NCI-H1092 treated with DMSO at 0.1 percent for 48 hours (cell line): ENCODE measurements around the gene FBXL14.
A peak's percentile ranks its signal among the peaks of the same experiment; 100 is the strongest.

Experiments
- DNase-seq: peaks from one replicate; lab custom pipeline; 2025; lab: John Stamatoyannopoulos, UW

The FBXL14 gene

DNA sequence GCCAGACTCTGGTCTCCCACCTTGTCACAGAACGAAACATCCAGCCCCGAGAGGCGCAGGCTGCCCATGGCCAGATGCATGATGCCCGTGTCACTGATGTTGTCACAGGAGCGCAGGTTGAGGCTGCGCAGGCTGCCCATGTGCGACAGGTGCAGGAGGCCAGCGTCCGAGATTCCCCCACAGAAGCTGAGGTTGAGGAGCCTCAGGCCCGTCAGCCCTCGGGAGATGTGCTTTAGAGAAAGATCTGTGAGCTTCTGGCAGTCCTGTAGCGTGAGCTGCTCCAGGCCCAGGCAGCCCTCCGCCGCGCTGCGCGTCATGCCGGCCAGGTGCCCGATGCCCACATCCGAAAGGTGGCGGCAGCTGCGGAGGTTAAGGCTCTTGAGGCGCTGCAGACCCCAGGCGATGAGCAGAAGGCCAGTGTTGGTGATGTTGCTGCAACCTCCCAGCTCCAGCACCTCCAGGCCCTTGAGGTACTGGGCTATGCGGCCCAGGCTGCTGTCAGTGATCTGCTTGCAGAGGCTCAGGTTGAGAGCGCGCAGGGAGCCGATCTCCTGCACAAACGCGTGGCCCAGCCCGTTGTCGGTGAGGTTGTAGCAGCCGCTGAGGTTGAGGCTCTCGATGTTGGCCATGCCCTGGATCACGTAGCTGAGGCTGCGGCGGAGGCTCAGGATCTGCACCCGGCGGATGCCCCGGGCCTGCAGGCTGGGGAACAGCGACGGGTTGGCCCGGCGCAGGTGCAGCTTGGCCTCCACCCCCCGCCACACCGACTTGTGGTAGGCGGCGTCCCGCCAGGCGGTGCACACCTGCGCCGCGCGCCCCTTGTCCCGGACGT is 991 bp downstream of the FBXL14 start:
- DNase-seq = peak; percentile 49

DNA sequence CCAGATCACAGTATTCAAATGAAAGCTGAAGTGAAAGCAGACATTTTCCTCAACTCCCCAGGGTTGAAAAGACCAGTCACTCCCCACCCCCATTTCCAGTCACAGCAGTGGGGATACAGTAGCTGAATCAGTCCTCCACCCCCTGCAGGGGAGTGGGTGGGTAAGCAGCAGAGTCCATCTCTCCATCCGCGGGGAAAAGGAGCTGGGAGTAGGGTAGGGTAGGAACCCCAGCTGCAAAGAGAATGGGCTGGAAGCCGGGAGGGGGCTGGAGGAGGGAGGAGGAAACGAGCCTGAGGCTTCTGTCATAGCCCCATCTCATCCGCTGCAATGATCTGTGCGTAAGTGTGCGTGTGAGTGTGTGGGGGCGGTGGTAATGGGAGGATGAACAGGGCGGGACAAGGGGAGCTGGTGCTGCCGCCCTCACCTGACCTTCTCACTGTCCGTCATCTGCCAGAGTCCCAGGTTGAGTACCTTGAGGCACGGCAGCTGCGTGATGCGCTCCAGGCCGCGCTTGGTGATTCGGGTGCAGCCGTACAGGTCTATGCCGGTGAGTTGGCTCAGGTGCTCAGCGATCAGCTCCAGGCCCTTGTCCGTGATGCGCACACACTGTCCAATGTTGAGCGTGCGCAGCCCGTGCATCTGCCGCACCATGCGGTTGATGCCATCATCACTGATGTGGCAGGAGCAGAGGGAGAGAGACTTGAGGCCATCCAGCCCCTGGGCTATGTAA is 1.8 kb downstream of the FBXL14 start:
- peak; percentile 31 for DNase-seq

DNA sequence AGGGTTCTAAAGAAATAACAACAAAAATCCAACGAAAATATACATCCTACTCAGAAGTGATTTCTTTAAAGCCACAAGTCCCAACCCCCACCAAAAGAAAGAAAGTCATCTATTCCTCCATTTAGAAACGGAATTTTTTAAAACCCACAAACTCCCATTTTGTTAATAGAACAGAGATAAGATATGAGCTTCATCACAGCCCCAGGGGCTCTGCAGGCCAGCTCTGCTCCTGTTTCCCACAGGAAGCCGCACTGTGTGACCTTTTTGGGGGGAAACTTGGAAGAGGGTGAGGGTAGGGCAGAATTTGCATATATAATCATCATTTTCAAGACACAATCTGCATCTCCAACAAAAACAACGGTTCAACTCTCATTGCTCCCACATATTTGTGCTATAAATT is 2.8 kb downstream of the FBXL14 start:
- no peak for DNase-seq

DNA sequence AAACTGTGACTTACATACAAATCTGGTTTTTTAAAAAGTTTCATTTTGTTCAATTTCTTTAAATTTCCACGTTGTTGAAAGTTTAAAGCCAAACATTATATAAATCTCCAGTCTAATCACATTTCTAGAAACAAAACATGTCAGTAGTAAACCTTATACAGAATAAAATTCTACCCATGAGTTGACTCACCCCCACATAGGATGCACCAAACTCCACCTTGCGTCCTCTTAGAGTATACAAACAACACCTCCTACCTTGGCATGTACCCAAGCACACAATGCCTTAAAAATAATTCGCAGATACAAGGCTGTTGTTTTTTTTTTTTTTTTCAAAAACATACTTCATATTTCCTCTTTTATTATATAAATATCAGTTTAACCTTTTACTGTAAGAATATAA is 3.3 kb downstream of the FBXL14 start:
- no peak for DNase-seq

DNA sequence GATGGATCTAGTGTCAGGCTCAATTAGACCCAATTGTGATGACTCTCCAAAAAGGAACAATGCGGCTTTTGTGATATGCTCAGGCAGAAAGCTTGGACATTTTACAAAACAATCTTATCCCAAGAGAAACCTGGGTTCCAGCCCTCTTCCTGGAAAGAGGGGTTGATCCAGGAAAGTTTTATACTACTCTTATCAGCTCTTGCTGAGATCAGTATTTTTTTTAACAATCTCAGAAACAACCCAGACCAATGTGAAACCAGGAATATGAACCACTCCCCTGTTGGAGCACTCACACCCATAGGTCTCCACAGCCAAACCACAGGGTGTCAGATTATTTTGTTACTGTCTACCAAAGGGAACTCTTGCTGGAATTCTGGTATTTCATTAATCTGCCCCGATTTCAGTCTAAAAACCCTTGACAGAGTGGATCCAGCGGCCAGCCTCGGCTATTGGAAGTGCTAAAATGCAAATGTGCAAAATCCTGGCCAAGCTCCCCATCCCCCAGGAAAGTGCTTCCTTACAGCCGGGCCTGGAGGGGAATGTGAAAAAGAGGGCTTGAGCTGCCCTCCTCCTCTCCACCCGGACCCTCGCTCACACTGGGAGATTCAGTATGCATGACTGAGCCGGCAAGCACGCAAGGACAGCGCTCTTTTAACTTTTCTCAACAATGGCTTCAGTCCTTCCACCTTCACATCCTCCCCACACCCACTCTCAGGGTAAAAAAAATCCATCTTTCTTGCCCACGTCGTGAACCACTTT is 4.0 kb downstream of the FBXL14 start:
- no peak for DNase-seq

DNA sequence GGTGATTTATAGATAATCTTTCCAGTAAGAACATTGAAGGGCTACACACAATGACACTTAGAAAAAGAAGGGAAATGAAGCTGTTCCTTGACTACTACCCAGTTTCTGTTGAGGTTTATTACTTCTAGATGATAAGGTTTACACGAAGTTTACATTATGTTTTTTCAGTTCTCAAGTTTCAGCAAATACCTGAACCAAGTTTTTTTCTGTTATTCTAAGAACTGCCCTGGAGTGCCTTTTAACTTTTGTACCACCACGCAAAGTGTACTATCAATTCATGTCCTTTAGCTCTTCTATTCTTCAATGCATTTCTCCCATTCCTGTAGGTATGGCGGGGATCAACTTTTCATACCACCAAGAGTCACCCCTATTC is 5.8 kb downstream of the FBXL14 start:
- no peak for DNase-seq

DNA sequence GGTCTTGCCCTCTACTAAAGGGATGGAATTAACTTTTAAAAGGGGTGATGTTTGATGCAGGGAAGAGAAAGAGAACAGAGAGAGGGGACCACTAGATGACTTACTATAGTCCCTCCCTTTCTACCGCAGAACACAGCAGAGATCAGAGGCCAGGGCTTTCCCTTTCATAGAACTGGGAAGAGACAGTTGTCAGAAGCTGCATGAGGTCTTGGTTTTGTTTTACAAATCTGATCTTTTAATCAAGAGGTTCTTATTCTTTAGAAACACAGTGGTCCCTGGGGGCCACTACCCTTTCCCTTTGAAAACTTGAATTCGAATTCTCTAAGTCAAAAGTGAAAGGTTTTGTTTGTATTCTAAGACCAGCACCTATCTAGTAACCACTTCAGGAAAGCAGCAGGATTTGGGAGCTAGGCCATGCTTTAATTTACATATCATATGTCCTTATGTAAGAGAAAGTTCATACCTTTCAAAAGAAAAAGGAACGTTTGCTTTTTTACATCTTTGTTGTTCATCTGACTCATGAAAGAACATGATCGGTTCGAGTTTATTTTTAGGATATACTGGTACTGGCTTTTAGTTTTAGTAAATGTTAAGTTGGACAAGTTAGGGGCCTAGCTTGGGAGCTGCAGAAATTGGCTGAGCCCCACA is 6.3 kb downstream of the FBXL14 start:
- no peak for DNase-seq

DNA sequence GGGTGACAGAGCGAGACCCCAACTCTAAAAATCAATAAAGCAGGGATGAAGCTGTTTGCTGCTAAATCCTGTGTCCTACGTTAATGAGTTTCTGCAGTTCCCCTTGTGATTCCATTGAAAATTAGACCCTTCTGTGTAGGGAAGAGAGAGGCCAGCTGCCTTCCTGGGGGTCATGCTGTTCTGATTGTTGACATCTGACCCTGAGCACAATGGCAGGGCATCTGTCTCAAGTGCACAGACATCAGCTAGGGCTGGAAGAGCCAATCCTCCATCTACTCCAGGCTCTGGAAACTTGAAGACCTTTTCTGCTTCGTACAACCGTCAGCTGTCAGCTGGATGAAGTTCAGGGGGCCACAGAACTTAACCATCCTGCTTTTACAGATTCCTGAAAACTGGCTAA is 10.1 kb downstream of the FBXL14 start:
- DNase-seq = no peak

DNA sequence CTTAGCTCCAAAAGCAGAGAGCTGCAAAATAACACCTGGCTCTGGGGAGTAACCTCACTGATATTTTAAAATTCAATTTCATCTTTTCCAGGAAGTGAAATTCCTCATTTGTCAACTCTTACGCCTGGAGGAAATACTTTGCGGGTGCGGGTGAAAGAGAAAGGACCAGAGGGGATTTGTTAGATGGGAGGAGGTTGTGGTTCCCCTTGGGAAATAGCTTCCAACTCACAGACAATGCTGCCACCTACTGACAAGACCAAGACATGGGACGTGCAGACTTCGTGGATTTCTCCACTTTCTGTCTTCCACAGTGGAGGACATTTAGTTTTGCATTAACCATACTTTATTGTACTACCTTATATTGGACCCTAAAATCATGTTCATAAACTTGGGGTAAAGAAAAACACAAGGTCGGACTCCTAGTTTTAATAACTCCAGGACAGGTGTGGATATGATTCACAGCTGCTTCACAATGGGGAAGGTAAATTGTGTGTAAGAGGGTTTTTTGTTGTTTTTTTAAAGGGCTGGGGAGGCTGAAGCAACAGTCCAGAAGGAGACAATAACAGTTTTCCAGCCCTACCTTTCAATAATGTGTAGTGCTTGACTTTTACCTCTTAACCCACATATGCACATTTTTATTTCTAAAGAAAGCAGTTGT is 10.8 kb downstream of the FBXL14 start:
- DNase-seq = peak; percentile 92

DNA sequence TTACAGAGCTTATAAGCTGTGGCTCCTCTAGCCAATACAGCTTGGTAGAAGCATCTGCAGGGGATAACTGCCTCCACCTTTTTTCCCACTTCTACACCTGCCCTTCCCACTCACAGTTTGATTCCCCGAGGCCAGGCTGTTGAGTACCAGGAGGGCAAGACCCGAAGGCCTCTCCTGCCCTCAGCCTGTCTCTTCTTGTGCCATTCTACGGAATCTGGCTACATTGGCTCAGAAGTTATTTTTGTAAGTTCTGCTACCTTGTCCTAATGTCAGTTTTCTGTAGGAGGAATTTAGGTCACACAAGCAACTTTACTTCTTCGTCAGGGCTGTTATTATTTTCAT is 11.7 kb downstream of the FBXL14 start:
- no peak for DNase-seq

DNA sequence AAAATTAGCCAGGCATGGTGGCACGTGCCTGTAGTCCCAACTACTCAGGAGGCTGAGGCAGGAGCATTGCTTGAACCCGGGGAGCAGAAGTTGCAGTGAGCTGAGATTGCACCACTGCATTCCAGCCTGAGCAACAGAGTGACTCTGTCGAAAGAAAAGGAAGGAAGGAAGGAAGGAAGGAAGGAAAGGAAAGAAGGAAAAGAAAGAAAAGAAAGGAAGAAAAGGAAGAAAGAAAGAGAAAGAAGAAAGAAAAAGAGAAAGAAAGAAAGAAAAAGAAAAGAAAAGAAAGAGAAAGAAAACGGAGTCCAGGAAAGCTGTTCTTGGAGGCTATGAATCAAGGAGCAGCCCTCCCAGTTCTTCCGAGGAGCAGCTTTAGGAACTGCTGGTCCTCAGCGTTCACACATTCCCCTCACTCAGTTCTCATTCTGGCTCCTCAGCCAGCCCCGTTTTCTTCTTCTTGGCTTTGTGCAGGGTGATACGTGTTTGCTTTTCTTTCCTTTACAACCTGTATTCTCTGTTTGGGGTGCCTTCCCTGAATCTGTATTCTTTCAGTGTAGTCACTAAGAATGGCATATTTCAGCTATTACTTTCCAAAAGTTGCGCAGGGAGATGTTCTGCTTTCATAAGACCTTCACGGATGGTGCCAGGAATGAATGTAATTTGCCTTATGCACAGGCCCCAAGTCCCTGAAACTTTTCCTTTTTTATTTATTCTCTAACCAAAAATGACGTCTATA is 12.2 kb downstream of the FBXL14 start:
- DNase-seq = no peak

DNA sequence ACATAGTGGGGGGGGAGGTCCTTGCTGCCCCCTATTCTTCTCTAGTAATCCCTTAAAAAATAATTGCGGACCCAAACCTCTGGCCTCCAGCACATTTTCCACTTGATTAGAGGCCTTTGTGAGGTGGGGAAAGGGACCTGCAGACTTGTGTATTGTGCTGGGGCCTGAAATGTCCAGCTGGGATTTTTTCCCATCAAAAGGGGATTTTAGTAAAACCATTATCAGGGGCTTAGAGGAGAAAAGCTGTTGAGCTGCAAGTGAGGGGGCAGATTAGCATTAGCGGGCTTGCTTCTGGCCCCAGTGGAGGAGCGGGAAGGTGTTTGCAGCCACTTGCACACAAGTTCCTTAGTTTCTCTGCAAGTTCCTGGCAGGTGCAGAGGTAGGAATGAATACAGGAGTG is 13.9 kb downstream of the FBXL14 start:
- DNase-seq = no peak

DNA sequence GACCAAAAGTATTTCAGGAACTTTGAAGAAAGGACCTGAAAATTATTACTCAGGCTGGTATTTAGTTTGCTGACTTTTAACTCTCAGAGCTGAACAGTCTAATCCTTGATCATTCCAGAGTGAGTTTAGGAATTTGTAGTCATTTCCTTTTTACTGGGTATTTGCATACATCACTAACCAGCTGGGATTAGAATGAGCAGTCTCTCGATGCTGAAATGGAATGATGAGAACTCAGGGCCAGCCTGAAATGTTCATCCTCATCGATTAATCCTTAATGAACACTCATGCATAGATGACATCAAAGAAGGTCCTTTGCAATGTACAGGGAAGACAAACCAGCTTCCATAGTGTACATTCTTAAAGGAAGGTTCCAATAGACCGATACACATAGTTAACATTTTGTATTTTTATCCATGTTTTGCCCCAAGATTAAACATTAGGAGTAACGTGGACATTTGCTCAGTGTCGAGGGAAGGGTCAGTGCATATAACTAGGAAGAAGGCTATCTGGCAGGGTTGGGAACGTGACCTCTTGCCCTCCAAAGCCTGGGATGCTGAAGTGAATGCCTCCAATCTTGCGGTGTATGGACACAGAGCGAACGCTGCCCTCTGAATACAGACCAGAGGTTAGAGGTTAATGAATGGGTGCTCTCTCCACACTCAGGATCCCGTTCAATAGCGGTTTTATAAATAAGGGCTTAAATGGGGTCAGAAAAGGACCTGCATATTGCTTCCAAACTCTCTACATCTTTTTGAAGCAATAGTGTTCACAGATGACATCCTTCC is 14.5 kb downstream of the FBXL14 start:
- DNase-seq = no peak

DNA sequence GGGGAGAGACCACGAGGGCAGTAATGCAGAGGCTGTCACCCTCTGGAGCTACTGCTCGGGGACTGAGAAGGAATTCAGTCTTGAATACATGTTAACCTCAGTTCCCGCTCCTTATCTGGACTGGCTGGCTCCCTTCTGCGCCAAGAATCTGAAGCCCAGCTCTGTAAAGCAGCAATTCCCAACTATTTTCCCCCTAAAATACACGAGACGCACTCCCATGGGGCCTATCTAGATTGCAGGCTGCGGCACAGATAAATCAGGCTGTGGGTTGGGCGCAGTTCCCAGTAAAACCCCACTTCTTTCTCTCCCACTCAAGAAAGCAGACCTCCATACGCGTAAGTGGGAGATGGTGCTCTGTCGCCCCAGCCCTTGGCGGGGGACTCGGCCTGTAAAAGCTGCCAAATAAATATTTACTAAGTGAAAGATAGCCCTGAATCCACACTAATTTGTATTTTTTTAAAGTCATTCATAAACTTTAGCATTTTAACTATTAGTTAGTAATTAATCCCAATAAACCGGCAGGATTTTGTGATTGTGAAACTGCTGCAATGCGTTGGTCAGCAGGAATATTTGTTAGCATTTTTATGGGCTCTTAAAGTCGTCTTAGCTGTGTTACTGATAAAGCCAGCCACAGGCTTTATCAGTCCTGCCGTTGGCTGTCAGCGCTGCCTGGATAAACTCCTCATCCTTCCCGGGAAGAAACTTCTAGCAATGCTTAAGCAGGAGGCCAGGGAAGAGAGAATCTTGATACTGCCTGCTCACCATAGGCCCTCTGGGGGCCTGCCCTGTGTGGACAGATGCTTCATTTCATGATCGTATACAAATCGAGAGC is 17.8 kb downstream of the FBXL14 start:
- peak; percentile 48 for DNase-seq

DNA sequence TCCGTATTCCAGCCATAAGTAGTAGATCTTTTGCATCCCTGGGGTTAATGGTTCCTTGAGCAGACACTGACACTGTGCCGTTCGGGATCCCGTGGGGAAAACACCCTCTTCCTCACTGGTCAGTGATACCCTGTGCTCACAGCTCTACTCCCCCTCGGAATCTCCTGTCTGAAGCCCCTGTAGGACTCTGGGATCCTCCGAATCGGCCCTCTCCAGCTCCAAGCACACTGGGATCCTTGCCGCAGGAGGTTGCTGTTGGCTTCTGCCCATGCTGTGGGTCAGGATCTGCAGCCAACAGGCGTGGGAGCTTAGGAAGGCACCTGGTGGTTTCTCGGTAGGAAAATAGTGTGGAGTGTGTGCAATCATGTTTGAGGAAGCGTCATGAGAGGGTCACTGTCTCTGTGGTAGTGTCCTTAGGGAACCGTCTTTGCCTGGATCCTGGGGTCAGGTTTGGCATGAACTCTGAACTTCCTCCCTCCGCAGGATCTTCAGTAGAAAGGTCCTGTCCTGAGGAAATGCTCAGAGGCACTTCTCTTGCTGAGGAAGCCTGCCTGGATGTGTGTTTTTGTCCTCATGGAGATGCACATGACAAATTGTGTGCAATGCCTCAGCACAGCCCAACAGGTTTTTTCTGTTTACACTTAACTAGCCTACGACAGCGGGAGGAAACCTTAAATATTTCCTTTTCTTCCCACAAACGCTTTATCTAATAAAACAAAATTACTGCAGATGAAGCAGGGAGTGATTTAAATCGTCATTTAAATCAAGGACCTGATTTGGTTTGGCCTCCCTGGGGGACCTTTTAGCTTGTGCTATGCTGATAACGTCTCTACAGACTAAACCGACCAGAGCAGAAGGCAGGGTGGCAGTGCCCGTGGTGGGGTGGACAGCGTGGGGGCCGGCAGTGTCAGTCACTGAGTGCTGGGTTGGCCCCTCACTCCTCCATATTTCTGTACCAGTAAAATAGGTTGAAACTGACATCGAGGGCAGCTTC is 18.7 kb downstream of the FBXL14 start:
- no peak for DNase-seq

DNA sequence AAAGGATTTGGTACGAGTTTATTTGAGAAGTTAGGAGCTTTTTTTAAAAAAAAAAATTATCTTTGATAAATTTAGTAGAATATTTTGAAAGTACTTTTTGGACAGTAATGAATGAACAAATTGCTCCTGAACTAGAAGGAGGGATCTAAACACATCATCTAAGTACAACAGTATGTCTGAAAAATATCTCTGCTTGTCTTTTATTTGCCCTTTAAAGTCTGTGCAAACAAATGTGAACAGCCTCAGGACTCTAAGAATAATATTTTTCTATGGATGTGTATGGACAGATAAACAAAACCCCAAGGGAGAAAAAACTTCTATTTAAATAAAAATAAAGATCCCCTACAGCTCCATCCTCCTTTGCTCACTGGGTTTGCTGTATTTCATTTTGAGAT is 19.5 kb downstream of the FBXL14 start:
- no peak for DNase-seq

DNA sequence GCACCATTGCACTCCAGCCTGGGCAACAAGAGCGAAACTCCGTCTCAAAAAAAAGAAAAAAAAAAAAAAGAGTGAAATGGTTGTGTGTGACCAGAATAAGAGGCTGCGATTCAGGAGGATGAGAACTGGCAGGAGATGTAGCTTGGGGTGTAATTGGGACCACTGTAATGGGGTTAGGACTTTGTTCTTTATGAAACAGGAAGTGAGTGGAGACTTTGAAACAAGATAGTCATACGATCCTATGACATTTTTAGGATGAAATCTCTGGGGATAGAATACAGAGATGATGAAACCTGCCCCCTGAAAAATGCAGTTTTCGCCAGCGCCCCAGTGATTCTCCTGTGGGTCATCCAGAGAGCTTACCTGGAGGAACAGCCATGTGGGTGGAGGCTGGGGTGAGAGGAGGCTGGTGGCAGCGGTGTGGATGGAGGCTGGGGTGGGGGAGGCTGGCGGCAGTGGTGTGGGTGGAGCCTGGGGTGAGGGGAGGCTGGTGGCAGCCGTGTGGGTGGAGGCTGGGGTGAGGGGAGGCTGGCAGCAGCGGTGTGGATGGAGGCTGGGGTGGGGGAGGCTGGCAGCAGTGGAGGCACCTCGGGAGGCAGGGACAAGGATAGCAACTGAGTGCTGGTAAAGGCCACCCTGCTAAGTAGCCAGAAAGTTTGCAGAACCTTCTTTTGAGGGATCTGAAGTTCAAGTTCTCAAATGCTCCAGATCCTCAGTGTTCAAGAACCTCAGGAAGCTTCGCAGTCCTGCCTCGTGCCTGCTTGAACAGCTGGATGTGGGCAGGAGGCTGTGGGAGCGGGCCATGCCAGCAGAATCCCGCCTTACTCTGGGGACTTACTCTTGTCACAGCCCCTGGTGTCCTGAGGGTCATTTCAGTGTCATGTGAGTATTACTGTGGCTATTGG is 20.2 kb downstream of the FBXL14 start:
- no peak for DNase-seq
